SU-DHL-6 (cell line): ENCODE measurements around the gene ZFP69B.

Source experiments
- CTCF ChIP-seq: fragments of 200-600 bp; sonication (generic); IDR thresholded peaks from one replicate; pipeline ENCODE4 v1.5.1; 2017; ENCODE audit warnings: antibody characterized with exemption, mild to moderate bottlenecking, low read length, moderate library complexity; ENCODE audit not compliant: insufficient read depth, poor library complexity, severe bottlenecking
- EZH2phosphoT487 ChIP-seq: fragments of 200-600 bp; sonication (generic), shearing (Covaris generic); conservative IDR thresholded peaks from 2 replicates; pipeline ENCODE4 v1.6.1; 2018; ENCODE audit warnings: mild to moderate bottlenecking, antibody characterized with exemption, low read length, moderate library complexity, mixed read lengths

DNA sequence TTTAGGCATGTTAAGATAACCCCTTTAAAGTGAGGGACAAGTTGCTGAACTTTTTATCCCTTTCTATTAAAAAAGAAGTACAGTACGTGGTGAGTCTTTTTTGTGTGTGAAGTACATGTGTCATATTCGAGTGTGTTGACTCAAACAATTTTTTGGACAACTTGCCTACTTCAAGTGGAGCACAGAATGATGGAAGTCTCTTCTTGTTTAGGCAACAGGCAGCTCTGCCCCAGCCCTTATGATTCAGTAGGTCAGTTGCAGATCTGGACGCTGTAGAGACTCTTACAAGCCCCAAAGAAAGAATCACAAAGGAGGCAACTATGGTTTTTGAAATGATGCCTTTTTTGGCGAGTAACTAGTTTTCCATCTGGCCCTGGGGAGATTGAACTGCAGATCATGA lies 14.4 kb upstream of the ZFP69B start:
- TF ChIP-seq CTCF (no peak), EZH2phosphoT487 (no peak)
